Measurements from ENCODE around the gene FOXK2.

GRCh38 chr17:82544431-82545070, 25.0 kb downstream of the FOXK2 start:
- TF ChIP-seq CTCF (IDR thresholded peaks at IDR 0.05) (no peak), EP300 (IDR thresholded peaks at IDR 0.05) (no peak)

Data from esophagus muscularis mucosa (tissue), 3 donors.